Skeletal muscle tissue (tissue), 4 donors: ENCODE results near the gene MUSTN1. TPM values are rescaled to one million over a fixed set of nuclear protein-coding genes. Genes with fewer than 3 reads are reported as not detected.

Experiments
- H3K27ac ChIP-seq: one replicate; pipeline ENCODE4 v1.7.0; 2013; ENCODE audit warnings: mild to moderate bottlenecking, low read depth, low read length, inconsistent platforms
- H3K27me3 ChIP-seq, 3 donors: one replicate each; pipeline ENCODE4 v1.7.0; 2013; ENCODE audit warnings: low read length in 3 of 3; ENCODE audit not compliant: control insufficient read depth in 3 of 3, insufficient read depth in 3 of 3
- H3K36me3 ChIP-seq, 3 donors: one replicate each; pipeline ENCODE4 v1.7.0; 2013; ENCODE audit warnings: low read length in 3 of 3; ENCODE audit not compliant: control insufficient read depth in 3 of 3, insufficient read depth in 3 of 3
- H3K4me1 ChIP-seq, 3 donors: one replicate each; pipeline ENCODE4 v1.7.0; 2013; ENCODE audit warnings: low read length in 3 of 3, mild to moderate bottlenecking in 3 of 3; ENCODE audit not compliant: control insufficient read depth in 3 of 3, insufficient read depth in 3 of 3
- H3K4me3 ChIP-seq, 3 donors: one replicate each; pipeline ENCODE4 v1.7.0; 2013; ENCODE audit warnings: low read length in 3 of 3
- H3K9ac ChIP-seq, 3 donors: one replicate each; pipeline ENCODE4 v1.7.0; 2013; ENCODE audit warnings: low read length in 3 of 3, mild to moderate bottlenecking in 3 of 3, moderate library complexity in 2 of 3, low read depth in 1 of 3
- H3K9me3 ChIP-seq, 3 donors: one replicate each; pipeline ENCODE4 v1.7.0; 2013; ENCODE audit warnings: low read length in 3 of 3; ENCODE audit not compliant: control insufficient read depth in 3 of 3
- total RNA-seq: library from RNA; depleted of rRNA; stranded (reverse); fragments of >200 nt; gene quantifications from one replicate; pipeline ENCODE4 v1.2.3, GENCODE V29; 2014
- donor health status: Osteomylitis.

MUSTN1 gene
- total RNA-seq, 1 donor from 2014 or later, result 35.5 TPM

DNA sequence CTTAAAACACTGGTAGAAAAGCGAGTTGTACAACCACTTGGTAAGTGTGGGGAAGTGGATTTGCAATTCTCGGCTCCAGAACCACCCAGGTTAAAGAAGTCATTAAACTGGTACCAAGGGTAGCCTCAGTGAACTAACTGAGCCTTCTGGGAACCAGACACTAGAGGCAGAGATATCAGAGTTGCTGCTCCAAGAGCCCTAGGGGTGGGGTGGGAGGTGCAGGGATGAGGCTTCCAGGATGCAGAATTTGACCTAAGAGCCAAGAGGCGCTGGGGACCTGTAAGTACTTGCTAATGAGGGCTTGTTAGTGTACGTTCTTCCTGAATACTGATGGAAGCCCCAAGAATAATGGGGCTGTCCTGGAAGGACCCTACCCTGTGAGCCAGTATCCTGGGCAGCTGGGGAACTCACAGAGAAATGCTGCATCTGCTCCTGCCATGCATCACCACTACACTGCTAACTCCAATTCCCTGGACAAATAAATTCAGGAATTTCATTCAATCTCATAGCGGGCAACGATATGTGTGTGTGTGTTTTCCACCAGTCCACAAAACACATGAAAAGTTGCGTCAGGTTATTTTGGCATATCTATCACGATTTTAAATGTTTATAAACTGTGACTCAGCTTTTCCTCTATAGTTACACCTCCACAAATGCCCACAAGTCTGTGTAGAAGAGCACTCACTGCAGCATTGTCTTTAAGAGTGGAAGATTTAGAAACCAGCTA is 38.8 kb upstream of the MUSTN1 start:
- Histone ChIP-seq H3K9me3 (no peaks in the 10 kb centered on the region), H3K4me3 (no peak overlapping the region), H3K4me1 (peaks cover 0 to 12% (median 11%) of the 10 kb centered on the region in 3 donors), H3K36me3 (peaks cover 0 to 3% (median 0%) of the 10 kb centered on the region in 3 donors), H3K27ac (no peak overlapping the region), H3K27me3 (no peaks in the 10 kb centered on the region), H3K9ac (no peak overlapping the region)

DNA sequence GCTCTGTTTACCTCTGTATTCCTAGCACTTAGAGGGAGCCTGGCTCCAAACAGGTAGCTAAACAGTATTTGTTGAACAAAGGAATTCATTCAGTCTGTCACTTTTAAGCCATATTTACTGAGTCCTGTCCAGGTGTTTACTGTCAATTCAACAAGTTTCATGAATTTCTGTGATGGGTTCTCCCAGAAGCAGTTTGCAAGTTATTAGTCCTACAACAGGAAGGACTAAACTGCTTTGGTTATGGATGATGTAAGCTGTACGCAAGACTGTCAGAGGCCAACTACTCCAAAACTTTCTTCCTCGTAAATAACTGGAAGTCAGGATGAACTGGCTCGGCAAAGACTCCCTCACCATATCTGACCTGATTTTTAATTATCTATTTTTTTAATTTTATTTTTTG is 37.4 kb upstream of the MUSTN1 start:
- no peak overlapping the region for H3K4me3 ChIP-seq
- H3K9me3 ChIP-seq, result no peaks in the 10 kb centered on the region

DNA sequence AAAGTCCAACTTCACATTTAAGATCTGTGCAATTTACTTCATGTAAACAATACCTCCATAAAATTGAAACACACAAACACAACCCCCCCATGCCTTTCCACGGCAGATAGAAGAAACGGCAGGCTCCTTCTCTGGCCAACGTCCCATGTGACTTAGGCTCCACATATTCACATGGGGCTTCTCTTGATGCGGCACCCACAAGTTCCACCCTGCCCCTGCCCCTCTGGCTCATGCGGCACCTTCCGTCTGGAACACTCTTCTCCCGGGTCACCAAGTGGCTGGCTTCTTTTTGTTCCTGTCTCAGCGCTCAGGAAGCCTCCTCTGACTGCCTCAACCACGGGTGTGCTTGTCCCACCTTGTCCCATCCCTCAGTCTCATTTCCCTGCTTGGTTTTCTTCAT is 36.9 kb upstream of the MUSTN1 start:
- H3K4me1 ChIP-seq, result peaks cover 0 to 11% (median 9%) of the 10 kb centered on the region in 3 donors

More for the DNA sequence above, 37.4 kb upstream of the MUSTN1 start:
- Histone ChIP-seq H3K9ac (no peak overlapping the region), H3K4me1 (peaks cover 0 to 14% (median 11%) of the 10 kb centered on the region in 3 donors), H3K36me3 (peaks cover 0 to 3% (median 2%) of the 10 kb centered on the region in 3 donors), H3K27ac (no peak overlapping the region), H3K27me3 (no peaks in the 10 kb centered on the region)

DNA sequence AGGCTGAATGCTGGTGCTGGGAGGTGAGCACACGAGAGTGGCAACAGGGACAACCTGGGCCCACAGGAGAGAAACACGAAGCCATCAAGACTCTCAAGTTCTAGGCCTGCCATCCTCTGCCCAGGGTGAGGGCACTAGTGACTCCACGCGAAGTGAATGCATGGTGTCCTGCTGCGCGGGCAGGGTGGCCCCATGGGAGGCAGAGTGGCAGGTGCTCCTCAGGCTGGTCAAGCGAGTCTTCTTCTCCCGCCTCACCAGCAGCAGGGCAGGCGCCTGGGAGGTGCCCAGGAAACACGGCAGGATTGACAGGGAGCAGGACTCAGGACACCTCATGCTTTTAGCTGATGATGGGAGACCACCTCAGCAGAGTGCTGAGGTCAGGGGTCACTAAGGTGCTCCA is 35.7 kb upstream of the MUSTN1 start:
- peaks cover 0 to 7% (median 6%) of the 10 kb centered on the region in 3 donors for H3K4me1 ChIP-seq
- H3K27ac ChIP-seq, result no peak overlapping the region
- H3K27me3 ChIP-seq, result no peaks in the 10 kb centered on the region
- peaks cover 0 to 3% (median 2%) of the 10 kb centered on the region in 3 donors for H3K36me3 ChIP-seq
- H3K9me3 ChIP-seq, result no peaks in the 10 kb centered on the region
- H3K9ac ChIP-seq, result no peak overlapping the region
- H3K4me3 ChIP-seq, result no peak overlapping the region

More for the DNA sequence above, 36.9 kb upstream of the MUSTN1 start:
- no peaks in the 10 kb centered on the region for H3K9me3 ChIP-seq
- H3K9ac ChIP-seq, result no peak overlapping the region
- H3K36me3 ChIP-seq, result peaks cover 0 to 3% (median 2%) of the 10 kb centered on the region in 3 donors
- H3K27me3 ChIP-seq, result no peaks in the 10 kb centered on the region
- no peak overlapping the region for H3K27ac ChIP-seq
- H3K4me3 ChIP-seq, result no peak overlapping the region

DNA sequence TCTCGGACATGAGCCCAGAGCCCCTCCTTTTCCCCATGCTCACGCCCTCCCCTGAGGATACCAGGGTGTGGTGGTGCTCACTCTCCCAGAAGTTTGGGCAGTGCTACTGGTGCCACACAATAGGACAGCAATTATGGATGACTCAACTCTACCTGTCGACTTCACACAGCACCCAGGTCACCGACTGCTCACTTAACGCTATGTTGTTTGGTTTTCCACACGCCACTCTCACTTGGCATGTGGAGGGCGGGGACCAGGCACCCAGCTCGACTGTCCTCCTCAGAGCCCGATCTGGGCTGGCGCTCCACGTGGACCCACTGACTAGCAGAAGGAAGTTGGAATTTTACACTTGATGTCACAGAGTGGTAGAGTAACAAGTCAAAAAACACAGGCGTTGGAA is 31.6 kb upstream of the MUSTN1 start:
- H3K9ac ChIP-seq, result no peak overlapping the region
- no peak overlapping the region for H3K4me3 ChIP-seq
- peaks cover 0 to 6% (median 0%) of the 10 kb centered on the region in 3 donors for H3K4me1 ChIP-seq
- no peaks in the 10 kb centered on the region for H3K9me3 ChIP-seq
- H3K27me3 ChIP-seq, result no peaks in the 10 kb centered on the region
- no peak overlapping the region for H3K27ac ChIP-seq
- peaks cover 2% of the 10 kb centered on the region in 3 donors for H3K36me3 ChIP-seq

DNA sequence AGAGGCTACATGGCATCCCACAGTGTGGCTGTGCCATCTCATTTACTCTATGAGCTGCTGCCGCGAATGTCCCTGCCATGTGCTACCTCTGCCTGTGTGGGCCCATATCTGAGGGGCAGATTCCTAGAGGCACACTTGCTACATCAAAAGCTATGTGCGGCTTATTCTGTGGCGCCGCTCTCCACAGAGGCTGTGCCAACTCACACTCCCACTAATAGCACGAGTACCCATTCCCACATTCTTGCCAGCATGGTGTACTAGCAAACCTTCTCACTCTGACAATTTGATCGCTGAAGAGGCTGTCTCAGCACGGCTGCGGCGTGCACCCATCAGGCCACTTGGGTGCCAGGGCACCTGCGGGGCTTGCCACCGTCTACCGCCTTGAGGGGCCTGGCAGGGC is 31.2 kb upstream of the MUSTN1 start:
- peaks cover 0 to 6% (median 0%) of the 10 kb centered on the region in 3 donors for H3K4me1 ChIP-seq
- H3K9ac ChIP-seq, result no peak overlapping the region
- no peak overlapping the region for H3K4me3 ChIP-seq
- no peaks in the 10 kb centered on the region for H3K27me3 ChIP-seq
- H3K27ac ChIP-seq, result no peak overlapping the region
- H3K9me3 ChIP-seq, result no peaks in the 10 kb centered on the region
- H3K36me3 ChIP-seq, result peaks cover 2% of the 10 kb centered on the region in 3 donors

DNA sequence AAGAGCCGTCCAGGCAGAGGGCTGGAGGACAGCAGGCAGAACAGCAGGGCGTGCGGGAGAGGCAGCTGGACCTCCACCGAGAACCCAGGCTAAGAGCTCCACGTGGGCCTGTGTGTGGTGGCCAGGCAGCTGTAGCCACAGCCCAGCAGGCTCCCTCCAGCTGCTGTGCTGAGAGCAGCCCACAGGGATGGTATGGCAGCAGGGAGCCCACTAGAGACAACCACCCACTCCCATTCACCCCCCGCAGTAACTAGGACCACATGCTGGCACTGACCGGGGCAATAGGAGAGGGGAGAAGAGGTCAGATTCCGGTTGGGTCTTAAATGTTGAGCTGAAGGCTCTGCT is 25.6 kb upstream of the MUSTN1 start:
- H3K36me3 ChIP-seq, result peaks cover 2 to 9% (median 8%) of the 10 kb centered on the region in 3 donors
- no peak overlapping the region for H3K4me3 ChIP-seq
- H3K9me3 ChIP-seq, result no peaks in the 10 kb centered on the region
- no peaks in the 10 kb centered on the region for H3K4me1 ChIP-seq
- H3K27me3 ChIP-seq, result no peaks in the 10 kb centered on the region
- no peak overlapping the region for H3K9ac ChIP-seq
- H3K27ac ChIP-seq, result no peak overlapping the region

DNA sequence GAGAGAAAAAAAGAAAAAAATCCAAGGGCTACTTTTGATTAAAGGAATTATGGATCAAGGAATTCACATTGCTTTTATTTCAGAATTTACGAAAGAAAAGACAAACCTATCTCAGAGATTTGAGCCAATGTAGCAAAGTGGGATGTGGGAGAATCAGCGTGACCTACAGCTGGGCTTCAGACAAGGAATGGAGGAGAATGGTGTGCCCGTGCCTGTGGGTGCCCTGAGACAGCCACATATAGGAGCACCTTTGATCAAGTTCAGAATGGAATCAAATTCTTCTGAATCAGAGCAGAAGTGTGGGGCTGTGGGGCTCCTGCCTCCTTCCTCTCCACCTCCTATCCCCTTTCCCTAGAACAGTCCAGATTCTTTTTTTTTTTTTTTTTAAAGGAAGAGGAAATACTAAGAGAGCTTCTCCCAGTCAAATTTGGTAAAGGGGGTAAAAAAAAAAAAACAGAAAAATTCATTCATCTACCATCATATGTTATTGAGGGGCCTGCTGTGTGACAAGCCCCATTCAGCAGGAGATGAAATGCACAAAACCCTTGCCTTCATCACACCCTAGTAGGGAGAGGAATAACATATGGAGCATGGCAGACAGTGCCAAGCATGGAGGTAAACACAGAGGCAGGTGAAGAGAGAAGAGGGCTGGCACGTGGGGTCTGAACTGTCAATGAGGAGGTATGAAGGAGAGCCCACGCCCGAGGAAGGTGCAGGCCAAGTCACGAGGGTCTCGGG is 25.0 kb upstream of the MUSTN1 start:
- H3K4me3 ChIP-seq, result no peak overlapping the region
- H3K9me3 ChIP-seq, result no peaks in the 10 kb centered on the region
- H3K27me3 ChIP-seq, result no peaks in the 10 kb centered on the region
- H3K4me1 ChIP-seq, result no peaks in the 10 kb centered on the region
- peaks cover 2 to 9% (median 8%) of the 10 kb centered on the region in 3 donors for H3K36me3 ChIP-seq
- H3K27ac ChIP-seq, result no peak overlapping the region
- H3K9ac ChIP-seq, result no peak overlapping the region

DNA sequence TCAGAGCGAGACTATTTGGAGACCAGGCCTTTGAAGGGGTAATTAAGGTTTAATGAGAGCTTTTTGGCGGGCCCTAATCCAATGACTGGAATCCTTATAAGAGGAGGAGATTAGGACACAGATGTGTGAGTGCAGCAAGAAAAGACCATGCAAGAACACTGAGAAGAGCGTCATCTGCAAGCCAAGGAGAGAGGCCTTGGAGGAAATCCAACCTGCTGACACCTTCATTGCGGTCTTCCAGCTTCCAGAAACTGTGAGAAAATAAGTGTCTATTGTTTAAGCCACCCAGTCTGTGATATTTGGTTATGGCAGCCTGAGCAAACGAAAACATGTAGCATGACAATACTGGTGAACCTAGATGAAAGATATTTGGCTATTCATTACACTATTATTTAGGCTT is 23.0 kb upstream of the MUSTN1 start:
- no peaks in the 10 kb centered on the region for H3K9me3 ChIP-seq
- no peak overlapping the region for H3K9ac ChIP-seq
- no peaks in the 10 kb centered on the region for H3K4me1 ChIP-seq
- H3K27ac ChIP-seq, result no peak overlapping the region
- H3K4me3 ChIP-seq, result no peak overlapping the region
- H3K36me3 ChIP-seq, result peaks cover 8 to 17% (median 9%) of the 10 kb centered on the region in 3 donors
- no peaks in the 10 kb centered on the region for H3K27me3 ChIP-seq

DNA sequence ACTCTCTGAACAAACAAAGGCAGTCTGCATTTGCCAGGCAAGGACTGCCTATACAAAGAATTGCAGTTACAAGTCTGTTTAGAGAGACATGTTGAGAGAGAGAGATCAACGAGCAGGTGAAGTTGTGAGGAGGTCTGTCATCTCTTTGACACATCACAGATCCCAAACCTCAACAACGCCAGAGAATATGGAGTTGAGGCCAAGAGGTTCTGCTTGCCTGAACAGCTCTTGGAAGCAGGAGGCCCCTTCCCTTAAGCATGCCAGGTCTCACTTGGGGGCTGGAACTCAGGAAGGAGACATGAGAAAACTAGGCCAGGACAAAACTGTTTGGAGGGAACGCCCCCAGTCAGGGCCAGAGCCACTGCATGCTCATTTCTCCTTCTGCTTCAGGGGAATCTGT is 22.3 kb upstream of the MUSTN1 start:
- Histone ChIP-seq H3K36me3 (peaks cover 11 to 23% (median 13%) of the 10 kb centered on the region in 3 donors), H3K27me3 (no peaks in the 10 kb centered on the region), H3K4me1 (no peaks in the 10 kb centered on the region), H3K27ac (no peak overlapping the region), H3K9ac (no peak overlapping the region), H3K9me3 (no peaks in the 10 kb centered on the region), H3K4me3 (no peak overlapping the region)
